Eye (tissue), 1 donor: ENCODE data around the gene ARHGEF17.

Experiments used
- DNase-seq: peaks from one replicate; pipeline ENCODE4 v3.0.0-alpha.2; 2015

Gene ARHGEF17

DNA sequence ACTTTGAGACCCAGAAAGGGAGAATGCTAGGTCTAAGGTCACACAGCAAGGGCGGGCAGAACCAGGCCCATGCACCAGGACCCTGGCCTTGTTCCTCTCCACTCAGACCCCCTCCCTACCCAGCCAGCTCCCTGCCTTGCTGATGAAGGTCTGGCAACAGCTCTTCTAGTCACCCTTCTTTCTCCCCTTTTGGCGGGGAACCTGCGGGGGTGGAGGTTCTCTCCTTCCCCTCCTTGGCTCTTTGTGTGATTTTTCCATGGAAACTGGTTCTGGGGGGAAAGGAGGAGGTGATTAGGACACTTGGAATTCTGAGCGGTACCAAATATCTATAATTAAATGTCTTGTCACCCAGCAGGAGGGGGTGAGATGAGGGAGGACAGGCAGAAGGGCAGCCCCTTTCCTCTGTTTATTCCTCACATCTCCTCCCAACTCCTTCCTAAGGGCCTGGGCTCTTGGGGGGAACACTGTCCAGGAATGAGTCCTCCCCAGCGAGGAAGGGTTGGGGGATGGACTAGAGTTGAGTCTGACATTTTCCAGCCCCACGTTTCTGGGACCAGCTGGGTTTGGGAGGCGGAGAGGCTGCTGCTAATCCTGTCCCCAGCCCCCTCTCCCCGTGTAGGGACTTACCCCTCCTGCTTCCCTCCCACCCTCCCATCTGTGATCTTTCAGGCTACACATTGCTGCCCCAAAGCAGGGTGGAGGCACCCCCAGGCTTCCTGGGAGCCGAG lies 7.4 kb downstream of the ARHGEF17 start:
- peak; percentile 30 for DNase-seq

DNA sequence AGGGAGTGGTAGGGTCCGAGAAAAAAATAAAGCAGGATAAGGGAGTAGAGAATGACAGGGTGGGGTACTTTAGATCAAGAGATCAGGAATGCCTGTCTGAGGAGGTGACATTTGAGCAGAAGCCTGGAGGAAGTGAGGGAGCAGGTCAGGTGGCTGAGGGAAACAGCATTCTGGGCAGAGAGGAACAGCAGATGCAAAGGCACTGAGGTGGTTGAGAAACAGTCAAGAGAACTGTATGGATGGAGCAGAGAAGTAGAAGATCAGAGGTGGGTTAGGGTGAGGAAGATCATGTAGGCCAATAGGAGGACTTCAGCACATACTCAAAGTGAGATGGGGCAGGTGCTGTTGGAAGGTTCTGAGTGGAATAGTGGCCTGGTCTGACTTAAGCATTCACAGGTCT lies 8.3 kb downstream of the ARHGEF17 start:
- no peak for DNase-seq

DNA sequence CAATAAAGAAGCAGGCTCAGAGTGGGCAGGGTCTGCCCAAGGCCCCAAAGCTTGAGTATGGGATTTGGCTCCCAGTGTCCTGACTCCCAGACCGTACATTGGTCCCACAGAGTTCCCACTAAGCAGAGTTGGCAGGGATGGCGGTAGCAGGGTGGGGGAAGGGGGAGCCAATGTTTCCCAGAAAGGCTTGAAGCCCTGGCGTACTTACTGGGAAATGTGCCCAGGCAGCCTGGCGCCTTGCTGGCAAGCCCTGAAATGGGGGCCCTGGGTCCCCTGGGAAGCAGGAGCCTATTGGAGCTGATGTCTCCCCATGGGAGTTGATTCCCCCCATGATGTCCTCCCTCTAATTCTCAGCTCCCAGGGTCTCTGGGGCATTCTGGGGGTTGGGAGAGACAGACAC lies 9.3 kb downstream of the ARHGEF17 start:
- no peak for DNase-seq

DNA sequence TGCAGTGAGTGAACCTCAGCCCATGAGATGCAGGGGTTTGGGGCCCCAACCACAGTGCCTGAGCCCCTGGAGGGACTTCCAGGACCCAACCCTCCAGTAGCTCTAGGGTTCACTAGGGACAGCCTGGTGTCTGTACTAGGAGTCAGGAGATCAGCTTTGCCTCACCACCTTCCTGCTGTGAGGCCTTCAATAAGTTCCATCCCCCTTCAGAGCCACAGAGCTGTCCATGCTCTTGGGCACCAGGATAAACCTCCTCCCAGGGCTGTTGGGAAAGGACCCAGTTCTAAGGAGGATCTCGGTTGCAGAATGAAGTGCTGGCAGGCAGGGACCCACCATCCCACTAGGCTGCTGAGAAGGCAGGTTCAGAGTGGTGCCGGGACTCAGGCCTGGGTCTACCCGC lies 9.7 kb downstream of the ARHGEF17 start:
- no peak for DNase-seq

DNA sequence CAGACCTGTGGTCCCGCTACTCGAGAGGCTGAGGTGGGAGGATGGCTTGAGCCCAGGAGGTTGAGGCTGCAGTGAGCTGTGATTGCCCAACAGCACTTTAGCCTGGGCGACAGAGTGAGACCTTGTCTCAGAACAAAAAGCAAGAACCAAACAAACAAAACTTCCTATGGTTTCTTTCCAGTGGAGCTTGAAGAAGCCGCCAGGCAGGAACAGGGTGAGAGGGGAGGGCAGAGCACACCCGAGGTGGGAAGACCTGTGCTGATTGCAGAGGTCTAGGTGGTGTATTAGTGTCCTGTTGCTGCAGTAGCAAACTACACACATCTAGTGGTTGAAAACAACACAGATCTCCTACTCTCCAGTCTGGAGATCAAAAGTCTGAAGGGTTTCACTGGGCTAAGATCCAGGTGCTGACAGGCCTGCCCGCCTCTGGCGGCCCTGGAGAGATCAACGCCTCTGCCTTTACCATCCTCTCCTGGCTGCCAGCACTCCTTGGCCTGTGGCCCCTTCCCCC lies 10.5 kb downstream of the ARHGEF17 start:
- DNase-seq: no peak

DNA sequence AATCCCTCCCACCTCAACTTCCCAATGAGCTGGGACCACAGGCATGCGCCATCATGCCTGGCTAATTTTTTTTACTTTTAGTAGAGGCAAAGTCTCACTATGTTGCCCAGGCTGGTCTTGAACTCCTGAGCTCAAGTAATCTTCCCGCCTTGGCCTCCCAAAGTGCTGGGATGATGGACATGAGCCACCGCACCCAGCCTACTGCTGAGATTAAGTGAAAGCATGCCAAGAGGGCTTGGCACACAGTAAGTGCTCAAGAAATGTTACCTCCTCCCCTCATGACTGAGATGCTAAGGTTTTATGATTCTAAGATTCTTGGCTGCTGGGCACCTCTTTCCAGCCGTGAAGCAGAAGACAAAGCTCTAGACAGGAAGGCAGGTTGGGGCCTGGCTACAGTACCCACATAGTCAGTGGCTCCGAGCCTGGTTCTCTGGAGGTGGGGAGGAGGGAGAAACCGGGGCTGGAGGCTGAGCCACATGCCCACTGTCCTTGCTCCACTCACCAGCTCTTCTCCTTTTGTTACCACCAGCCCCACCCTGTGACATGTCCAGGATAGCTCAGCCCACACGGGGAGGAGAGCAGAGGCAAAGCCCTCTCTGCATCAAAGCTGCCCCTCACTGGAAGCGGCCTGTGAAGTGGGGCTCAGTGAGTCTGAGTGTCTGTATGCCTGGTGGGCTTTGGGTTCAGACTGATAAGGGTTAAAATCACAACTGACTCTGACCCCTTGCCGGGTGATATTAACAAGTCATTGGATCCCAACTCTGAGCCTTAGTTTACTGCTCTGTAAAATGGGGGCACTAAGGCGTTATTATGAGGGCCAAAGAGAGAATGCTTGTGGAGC lies 12.9 kb downstream of the ARHGEF17 start:
- no peak for DNase-seq

DNA sequence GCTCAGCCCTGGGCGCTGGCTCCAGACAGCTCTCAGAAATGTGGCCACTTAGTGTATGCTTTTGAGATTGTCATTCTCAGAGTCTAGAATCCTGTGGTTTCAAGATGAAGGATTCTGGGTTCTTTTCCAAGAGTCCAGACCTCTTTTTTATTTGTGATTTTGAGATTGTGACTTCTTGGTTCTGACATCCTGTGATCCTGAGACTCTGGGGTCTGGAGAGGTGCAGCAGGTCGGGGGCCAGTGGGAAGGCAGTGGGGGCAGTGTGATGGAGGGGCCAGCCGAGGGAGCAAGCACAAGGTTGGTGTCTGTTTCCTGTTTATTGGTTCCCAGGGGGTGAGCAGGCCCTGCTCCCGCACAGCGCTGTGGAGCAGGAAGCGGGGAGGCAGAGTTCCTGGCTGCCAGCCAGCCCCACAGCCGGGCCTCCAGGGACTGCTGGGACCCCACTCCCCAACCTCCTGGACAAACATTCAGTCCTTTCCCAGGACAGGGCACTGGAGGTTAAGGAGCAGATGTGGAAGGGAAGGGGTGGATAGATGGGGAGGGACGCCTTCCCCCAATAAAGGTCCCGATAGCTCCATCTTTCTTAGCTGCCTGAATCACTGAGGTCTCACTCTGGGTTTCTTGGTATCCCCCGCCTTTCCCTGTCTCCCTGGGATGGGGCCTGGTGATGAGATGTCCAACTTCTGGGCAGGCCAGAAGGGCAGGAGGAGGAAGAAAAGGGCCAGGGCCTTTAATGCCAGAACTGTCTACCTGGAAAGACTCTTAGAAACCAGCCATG lies 13.7 kb downstream of the ARHGEF17 start:
- DNase-seq: peak; percentile 62

DNA sequence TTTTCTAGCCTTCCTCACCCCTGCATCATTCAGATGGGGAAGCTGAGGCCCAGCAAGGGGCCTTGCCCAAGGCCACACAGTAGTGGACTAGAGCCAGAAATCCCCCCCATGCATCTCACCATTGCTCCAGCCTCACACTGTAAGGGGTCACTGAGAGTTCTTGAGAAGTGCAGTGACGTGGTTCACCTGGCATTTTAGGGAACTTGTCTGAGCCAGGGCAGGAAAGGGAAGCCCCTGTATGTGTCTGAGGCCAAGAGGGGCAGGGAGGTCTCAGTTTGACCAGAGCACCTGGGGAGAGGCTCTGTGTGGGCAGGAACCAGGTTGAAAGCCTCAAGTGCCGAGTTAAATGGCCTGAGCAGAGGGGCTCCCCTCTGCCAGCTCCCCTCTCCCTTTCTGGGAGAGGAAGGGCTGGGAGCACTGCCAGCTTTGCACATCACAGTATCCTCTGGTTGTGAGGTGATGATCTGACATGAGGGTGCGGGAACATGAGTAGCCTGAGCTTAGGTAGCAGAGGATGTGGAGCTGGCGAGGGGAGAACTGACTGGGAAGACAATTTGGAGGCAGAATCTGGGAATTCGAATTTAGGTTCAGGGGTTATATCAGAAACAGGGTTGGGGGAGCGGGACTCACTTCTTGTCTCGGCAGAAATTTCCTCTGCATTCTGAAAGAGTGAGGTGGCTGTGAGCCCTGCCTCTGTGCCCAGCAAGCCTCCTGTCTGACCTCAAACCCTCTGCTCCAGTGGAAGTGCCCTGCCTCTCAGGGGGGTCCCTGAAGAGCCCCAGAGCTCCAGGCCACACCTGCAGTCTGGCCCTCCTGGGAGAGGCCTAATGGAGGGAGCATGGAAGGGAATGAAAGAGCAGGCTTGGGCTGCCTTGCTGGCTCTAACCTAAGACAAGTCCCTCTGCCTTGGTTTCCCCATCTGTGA lies 14.6 kb downstream of the ARHGEF17 start:
- peak; percentile 44 for DNase-seq

DNA sequence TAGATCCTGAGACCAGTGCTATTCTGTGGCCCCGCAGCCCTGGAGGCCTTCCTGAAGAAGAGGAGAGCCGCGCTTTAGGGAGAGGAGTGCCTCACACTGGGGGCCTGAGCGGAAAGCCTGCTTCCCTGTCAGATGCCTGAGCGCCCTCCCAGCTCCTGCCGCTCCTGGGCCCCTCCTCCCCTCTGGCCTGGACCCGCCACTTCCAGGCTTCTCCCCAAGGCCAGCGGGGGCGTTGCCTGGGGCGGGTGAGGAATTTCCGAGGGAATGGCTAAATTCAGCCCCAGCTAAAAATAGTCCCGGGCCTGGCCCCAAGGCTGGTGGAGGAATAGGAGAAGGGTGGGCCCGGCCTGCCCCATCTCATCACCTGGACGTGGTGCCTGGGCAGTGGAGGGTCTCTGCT lies 15.4 kb downstream of the ARHGEF17 start:
- DNase-seq: peak; percentile 65

DNA sequence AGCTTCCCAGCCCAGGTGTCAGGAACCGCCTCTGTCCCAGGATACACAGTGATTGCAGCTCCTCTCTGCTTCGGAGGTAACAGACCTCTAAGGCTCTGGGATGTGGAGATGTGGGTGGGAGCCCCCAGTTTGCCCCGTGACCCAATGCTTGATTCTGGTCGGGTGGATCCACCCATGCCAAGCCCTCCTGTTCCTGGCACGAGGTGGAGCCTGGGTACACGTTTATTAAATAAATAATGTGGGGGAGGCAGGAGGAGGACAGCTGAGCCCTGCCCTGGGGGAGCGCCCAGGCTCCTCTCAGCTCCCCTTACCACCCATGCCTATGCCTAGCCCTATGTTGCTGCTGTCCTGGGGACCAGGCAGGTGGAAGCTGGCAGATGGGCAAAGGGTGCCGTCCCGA lies 16.0 kb downstream of the ARHGEF17 start:
- DNase-seq: no peak

DNA sequence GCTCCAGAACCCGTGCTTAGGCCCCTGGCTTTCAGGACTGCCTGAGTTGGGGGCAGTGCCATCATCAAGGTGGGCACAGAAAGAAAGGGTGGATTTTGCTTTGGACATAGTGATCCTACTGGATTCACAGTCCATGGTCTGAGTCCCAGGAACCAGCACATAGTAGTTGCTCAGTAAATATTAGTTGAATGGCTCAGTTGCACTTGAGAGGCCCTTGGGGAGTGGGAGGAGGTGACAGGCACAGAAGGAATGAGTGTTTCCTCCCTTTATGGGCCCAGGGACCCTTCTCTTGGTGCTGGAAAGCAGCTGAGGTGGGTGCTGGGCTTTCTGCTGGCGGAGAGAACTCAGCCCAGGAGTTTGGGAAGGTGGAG lies 16.6 kb downstream of the ARHGEF17 start:
- no peak for DNase-seq

DNA sequence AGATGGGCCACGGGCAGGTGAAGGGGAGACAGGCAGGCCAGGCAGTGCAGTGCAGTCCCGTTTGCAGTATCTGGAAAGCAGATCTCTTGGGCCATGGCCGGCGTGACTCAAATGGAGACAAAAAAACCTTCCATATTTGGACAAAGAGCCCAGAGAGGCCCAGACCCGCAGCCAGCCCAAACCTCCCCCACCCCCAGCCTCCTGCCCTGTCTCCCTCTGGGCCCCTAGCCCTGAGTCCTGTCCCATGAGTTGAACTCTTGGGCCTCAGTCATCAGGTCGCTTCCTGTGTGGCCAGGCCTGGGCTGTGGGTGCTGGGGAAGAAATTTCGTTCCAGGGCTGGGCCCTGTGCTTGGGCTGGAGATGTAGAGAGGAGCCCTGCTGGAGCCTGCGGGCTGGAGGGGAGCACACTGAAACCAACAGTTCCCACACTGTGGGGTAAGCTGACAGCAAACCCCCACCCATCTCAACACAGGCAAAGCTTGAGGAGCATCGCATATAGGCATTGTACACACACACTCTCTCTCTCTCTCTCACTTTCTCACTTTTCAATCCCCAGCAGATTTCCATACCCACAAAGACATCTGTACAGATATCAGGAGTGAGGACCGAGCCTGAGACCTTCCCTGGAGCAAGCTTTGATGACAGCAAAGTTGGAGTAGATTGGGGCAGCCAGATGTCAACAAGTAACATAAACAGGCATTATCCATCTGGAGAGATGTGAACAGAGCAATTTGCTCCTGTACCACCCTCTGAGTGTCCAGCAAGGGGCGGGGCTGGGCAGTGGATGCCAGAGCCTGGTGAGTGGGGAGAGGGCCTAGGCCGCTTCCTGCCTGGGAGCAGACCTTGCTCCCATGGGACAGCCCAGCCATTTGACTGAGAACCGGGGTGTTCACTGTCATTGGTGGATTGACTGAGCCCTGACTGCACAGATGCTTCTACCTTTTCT lies 17.2 kb downstream of the ARHGEF17 start:
- DNase-seq: no peak

DNA sequence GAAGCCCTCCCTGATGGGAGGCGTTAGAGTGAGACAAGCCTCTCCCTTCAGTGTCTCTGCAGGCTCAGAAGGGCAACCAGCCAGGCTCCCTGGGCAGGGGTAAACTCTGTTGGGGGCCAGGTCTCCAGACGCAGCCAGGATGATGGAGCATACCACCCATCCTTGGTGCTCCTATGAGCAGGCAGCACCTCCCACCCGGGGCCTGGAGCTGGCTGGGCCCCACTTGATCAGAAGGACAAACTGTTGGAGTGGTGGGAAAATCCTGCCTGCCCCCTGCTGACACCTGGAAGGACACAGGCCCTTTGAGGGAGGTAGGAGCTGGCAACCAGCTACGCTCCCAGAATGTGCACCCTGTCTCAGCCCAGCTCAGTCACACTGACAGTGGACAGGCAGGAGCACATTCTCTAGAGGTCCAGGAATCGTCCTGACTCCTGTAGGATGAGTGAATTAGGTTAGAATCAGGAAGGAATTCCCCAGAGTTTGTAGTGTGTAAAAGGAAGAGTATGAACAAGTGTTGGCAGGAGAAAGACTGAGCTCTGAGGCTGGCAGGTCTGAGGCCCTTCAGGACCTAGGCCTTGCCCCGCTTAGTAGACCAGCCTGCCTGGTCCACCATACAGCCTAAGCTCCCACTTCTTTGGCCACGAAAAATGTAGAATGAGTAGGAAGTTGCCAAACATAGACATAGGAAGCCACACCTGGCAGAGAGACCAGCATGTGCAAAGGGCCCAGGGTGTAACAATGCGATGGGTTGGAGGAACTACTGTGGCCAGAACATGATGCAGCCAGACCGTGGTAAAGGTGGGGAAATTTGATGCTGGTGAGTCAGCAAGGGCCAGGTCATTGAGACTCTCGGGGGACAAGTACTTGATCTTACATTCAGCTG lies 19.1 kb downstream of the ARHGEF17 start:
- DNase-seq: no peak

DNA sequence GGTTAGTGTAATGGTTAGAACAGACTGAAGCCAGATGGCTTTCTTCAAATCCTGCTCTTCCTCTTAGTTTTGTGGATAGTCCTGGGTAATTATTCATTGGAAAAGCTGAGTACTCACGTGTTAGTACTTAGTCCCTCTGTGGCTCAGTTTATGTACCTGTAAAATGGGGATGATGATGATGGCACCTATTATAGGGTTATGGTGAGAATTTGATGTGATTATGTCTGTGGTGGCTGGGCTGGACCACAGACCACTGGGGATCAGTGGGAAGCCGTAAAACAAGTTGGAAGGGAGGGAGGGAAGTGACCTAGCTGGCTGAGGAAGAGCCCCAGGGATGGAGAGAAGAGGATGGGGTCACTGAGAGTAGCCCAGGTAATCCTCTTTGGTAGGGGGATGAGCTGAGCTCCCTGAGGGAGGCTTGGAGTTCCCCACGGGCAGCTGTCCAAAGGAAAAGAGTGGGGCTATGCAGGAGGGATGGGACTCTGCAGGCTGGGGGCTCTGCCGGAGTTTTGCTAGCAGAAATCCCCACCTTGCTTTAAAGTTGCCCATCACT lies 19.8 kb downstream of the ARHGEF17 start:
- no peak for DNase-seq

DNA sequence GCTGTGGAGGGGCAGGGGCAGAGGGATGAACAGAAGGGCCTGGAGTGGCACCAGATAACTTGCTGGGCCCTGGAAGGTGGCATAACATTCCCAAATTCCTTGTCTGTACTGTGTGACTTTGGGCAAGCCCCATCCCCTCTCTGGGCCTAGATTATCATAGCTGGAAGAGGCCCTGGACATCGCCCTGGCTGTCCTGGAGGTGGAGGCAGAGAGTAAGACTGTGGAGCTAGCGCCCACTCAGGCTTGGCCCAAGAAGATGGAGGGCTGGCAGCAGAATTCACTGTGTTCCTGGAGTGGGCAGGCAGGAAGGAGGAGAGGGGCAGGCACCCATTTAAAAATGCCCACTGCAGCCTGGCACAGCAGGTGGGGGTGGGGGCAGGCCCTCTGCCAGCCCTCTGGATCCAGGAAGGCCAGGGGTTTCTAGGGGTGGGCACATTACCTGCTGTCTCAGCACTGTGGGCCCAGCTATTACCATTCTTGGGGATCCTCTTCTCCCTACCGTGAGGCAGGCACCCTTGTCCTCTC lies 22.6 kb downstream of the ARHGEF17 start:
- DNase-seq: peak; percentile 63

DNA sequence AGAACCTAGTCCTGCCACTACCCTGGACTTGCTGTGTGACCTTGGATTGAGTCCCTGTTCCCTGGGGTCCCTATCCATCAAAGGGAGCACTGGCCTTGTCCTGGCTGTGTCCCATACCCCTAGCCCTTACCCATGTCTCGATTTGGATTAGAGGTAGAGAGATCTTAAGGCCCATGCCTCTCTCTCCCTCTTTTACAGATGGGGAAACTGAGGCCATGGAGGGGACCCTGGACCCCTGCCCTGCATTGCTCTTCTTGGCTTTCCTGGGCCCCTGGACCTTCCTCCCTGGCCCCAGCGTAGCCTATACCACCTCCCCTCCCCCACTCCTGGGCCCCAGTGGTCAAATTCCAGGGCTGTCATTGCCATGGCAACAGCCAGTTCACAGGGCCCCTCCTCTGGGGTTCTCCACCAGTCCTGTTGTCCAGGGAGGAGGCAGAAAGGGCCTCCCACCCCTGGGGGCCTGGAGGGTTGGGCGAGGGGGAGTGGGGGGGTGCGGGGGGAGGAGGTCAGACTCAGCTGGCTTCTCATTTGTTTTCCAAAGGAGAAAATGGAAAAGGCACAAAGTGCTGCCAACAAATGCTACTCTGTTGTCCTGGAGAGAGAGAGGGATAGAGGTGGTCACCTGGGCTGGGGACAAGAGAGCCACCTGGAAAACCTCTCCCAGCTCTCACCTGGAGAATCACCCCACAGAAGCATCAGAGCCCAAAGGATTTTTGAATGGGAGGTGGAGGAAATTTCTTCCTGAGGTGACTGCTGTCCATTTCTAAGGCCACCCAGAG lies 23.3 kb downstream of the ARHGEF17 start:
- DNase-seq: peak; percentile 88

DNA sequence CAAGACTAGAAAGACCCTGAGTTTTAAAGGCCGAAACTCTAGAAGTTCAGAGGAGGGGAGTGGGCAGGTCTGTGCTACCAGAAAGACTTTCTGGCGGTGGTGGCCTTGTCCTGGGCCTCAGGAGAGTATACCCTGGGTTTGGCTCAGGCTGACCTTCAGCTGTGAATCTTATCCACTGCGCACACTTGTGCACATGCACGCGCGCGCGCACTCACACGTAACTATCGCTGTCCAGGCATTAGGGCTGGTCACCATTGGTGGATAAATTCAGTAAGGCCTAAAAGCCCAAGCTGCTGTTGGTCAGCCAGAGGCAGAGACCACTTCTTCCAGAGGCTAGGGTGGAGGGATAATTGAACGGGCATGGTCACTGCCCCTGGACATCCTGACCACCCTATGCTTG lies 25.1 kb downstream of the ARHGEF17 start:
- DNase-seq: no peak

DNA sequence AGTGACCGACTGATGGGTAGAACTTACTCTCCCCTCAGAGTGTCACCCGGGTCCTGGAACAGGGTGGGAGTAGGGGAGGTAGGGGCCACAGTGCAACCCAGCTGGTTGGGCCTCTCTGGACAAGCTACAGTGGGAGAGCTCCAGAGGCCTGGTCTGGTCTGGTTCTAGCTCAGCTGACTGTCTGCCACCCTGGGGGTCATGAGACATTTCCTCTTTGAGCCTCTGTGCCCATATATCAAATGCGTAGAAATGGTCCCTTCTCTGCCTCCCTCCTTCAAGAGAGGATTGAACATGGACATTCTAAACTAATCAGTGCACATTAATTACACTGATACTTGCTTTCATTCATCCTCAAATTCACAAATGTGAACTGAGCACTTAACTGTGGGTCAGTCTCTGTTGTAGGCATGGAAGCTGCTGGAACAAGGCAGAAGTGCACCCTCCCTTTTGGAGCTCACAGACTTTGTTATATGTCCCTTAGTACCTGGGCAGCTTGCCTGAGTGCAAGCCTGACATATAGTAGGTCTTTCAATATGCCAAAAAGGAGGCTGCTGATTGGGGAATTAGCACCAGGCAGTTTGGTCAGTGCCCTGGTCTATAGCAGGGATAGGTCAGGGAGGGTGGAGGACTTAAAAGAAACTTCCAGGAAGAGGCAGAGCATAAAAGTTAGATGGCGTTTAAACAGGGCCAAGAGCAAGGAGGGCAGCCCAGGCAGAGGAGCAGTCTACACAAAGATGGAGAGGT lies 25.7 kb downstream of the ARHGEF17 start:
- no peak for DNase-seq
